GM19324 (cell line): ENCODE results near the gene VDAC1.
"Not testable (repeated sequence)": the region's sequence is repeated elsewhere in the genome, so short reads cannot be mapped to it uniquely, and the experiment has no call there.

Source experiments
- ATAC-seq: cut with Tn5 transposase; IDR thresholded peaks from one replicate; pipeline ENCODE4 v1.9.1; 2021; ENCODE audit warnings: mild to moderate bottlenecking, moderate library complexity; ENCODE audit not compliant: unreplicated experiment, low FRiP score

The VDAC1 gene

DNA sequence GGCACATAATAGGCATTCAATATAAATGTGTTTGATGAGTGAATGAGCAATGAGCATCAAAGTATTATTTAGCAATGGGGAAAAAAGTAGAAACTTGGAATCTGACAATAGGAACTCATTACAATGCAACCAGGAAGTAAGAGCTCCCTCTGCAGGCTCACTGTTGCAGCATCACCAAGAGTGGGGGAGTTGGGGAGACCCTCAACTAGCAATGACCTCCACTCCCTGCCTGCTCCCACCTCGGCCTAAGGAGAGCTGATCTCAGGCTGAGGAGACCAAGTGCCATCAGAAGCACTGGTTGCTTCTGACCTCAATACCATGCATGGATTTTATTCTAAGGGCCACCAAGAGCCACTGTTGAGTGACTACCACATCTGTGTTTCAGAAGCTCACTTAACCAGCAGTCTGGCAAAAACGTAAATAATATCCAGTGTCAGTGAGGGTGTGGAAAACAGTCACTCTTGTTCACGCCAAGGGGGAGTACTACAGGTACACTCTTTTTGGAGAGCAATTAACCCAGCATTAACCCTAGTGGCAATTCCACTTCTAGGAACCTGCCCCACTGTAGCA, 8.0 kb downstream of the VDAC1 start:
- ATAC-seq: no peak

DNA sequence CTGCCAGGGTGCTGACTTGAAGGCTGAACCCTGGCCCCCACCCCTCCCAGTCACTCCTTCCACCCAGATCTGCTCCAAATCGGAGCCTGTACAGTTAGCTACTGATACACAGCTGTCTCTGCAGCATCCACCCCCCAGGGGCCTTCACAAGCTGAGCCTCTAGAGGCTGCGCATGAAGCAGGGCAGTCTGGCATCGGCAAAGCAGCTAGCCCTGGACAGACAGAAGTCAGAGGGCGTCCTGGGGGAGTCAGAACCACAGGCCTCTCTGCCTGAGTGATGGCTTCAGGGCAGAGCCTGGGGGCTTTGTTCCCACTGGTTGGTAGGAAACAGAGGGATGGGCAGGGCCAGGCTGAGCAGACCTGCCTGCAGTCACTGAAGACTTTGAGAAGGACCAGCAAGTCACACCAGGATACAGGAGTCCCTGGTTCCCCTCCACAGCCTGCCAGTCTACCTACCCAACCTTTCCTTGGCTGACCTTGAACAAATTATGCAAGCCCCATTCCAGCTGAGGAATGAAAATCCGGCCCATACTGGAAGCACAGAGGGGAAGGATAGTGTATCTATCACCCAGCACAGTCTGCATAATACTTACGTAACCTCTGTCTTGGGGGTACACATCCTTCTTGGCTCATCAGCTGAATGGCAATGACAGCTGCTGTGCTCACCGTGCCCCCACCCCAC, 8.8 kb downstream of the VDAC1 start:
- no peak for ATAC-seq

DNA sequence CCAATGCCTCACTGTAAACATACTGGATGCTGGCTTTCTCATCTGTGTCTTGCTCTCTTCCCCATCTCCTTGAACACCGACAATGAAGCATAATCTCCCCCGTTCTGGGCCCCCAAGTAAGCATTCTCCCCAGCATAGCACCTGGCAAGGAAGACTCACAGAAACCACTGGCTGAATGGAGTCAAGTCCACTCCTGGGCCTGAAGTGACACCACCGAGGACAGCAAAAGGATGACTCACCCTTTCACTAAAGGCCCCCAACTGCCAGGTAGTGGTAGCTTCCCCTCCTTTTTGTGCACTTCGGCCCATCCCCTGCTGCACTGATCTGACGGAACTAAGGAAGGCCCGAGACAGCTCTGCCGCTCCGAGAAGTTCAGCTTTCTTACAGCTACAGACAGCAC, 9.4 kb downstream of the VDAC1 start:
- no peak for ATAC-seq

DNA sequence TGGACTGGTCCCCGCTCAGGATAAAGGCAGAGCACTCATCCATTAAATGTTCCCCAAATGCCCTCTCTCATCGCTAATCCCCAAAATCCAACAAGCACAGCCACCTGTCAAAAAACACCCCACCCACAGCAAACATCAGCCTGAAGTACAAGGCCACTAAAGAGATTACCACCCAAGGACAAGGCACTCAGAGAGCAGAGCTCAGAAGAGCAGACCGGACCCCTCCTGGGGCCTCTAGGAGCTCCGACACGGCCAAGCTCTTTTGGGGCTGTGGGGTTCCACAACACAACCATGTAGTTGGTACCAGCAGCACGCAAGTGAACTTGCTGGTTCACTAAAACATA, 9.8 kb downstream of the VDAC1 start:
- no peak for ATAC-seq

DNA sequence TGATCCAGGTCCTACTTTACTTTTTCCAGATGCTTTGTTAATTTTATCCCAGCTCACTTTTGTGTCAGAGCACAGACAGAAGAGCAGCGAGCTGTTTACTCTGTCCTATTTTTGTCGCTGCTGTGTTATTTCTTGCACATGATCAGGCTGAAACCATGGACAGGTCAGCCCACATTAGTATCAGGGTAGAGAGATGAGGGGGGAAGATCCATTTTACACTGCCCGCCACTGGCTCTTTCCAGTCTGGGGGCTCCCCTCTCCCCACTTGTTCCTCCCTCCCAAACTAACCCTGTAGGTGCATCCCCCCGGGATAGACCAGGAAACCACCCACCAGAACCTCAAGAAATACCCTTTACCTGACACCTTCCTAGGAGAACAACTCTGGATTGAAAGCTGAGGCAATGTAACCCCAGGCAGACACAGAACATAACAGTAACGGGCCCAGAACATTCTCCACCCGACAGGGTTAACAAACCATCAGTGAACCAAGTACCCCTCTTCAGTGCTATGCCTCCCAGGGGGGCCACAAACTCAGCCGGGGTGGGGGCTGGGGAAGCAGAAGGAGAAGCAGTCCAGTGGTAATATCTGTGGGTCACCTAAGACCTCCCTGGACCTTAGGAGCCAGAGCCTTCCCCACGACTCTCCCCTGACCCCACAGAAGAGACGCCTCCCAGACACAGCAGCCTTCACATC, 10.3 kb downstream of the VDAC1 start:
- ATAC-seq: no peak

DNA sequence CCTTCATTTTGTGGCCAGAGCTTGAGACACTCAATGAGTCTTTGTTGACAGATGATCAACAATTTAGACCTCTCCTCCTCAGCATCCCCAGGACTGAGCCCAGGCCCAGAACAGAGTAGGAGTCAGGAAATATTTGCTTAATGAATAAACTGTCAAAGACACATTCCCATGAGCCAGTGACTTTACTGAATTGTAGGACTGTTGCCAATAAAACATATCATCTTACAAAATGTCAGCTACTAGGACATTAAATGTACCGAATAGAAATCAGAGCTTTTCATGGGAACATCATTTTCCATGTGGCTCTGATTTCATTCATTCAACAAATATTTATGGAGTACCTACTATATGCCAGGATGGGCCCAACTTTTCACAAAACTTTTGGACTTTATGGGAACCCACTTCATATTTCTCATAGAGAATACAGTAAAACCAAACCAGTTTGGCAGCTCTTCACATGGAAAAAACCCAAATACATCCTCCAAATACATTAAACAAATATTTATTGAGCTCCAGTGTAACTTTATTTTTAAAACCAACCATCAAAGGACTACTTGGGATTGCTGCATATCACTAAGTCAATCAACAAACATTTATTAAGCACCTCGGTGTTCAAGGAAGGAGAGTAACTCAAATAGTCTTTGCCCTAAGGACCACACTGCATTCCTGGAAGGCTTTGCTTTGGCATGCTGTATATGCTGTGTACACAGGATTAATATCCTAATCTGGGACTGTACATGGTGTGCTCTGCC, 11.4 kb downstream of the VDAC1 start:
- no peak for ATAC-seq

DNA sequence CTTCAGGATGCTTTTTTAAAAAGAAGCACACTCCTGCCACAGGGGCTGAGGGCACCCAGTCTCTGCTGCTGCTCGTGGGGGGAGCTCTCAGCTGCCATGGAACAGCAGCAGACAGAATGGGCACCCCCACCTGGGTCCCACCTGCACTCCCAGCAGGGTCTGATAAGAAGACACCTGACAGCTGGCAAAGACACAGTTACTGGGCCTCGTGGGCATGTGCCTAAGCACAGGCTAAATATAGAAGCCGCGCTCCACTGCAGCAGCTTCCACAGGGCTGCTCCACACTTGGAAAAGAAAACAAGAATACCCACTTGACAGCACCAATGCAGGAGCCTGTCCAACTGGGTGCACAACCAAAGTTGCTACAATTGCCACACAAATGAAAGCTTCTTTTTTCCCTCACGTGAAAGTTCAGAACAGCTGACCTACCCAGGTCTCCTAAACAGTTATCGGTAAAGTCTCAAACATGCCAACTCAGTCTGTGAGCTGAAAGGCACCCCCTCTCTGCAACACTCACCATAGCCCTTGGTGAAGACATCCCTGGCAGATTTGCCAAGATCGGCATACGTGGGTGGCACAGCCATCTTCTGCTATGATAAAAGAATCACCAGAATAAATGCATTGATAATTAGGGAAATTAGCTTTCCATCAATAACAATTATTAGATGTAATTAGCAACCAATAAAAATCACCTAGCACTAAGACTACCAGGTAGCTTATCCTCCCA, 12.2 kb downstream of the VDAC1 start:
- ATAC-seq: no peak

DNA sequence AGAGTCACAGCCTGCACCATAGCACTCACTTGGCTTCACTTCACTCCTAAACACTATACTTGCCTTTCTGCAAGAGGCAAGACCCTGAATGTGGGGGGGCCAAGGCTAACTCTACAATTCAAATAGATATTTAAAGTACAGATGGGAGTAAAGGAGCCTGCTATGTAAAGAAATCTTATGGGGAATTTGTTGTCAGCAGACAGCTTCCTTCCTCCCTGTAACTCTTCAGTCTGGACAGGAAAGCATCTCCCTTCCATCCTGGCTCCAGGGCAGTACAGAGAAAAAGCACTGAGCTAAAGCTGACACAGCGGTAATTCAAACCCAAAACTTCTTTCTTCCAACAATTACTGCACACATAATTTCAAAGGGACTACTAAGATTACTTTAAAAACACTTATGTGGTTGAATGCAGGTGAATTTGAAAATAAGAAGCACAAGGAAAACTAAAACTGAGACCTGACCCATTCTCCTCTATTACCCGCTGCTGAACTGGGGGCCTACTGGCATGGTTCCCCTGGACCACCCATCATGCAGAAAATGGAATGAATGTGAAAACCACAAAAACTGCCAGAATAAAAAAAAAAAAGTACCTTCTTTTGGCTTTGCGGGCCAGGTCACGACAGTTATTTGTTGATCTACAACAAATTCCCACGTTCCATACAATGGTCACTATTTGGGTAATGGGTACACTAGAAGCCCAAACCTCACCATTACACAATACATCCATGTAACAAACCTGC, 13.4 kb downstream of the VDAC1 start:
- ATAC-seq: no peak

DNA sequence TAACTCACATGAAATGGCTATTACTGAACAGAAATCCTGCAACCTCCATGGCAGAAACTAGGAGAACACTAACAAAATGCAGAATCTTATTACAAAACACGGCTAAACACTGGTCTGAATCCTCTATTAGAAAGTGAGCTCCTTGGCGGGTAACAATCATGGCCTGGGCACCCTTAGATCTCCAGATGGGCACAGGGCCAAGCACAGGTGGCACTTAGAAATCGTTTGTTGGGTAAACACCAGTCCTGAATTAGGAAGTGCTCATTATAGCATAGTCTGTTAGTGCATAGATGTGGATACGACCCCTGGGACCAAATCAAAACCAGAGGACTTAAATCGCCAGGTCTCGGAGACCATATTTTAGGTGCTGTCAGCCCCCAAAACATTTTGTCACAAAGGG, 14.4 kb downstream of the VDAC1 start:
- no peak for ATAC-seq

DNA sequence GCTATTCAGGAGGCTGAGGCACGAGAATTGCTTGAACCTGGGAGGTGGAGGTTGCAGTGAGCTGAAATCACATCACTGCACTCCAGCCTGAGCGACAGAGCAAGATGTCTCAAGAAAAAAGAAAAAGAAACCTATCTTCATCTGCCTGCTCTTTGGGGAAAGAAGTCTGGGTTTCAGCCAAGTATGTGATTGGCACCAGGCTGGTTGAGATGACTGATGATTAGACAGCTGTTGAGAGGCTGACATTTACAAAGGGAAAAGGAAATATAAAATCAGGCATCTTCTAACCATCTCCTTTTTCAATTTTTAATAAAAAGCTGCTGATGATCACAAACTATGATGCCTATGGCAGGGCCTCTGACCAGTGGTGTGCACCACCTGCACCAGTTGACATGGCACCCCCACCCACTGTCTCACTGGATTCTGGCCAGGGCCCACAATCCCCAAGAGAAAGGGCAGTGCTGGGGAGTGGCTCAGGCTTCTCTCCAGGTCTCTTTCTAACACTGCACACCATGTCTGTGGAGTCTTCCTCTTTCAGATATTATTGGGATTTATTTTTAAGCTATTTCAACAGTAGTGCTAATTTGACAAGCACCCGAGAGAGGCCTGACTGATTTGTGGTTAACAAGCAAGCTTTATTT, 19.1 kb downstream of the VDAC1 start:
- no peak for ATAC-seq

DNA sequence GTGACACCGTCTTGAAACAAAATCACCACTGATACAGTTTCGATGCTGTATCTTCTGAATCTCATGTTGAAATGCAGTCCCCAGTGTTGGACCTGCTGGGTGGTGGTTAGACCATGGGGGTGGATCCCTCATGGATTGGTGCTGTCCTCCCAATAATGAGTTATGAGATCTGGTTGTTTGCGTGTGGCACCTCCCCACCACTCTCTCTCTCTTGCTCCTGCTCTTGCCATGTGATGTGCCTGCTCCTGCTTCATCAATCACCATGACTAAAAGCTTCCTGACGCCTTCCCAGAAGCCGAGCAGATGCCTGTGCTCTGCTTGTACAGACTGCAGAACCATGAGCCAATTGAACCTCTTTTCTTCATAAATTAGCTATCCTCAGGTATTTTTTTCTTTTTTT, 21.1 kb downstream of the VDAC1 start:
- ATAC-seq: no peak

DNA sequence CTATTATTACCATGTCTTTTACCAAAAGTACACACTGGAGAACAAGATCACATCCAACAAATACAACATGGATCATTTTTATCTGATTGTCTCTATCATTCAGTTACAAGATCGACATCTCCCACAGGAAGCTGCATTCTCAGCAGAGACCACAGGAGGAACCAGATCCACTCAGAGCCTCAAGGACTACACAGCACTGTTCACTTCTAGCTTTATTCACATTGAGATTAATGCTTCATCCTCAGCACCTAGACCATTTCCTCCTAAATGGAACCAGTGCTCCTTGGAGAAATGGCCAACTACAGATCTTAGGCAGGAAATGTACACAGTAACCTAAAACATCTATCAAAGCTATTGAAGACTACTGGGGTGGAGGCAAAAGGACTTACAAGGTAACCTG, 23.1 kb downstream of the VDAC1 start:
- no peak for ATAC-seq

DNA sequence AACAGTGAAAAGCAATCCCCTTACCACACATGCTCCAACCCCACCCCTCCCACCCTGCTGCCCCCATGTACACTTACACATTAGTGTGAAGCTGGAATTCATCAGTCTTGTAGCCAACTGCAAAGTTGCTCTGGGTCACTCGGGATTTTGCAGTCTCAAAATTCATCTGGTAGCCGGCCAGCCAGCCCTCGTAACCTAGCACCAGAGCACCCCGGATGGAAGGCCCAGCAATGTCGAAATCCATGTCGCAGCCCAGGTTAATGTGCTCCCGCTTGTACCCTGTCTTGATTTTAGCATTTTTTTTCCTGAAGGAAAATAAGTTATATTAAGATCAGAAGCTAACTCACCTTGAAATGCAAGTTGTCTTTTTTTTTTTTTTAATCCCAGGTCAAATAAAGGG, 24.1 kb downstream of the VDAC1 start:
- ATAC-seq: no peak

DNA sequence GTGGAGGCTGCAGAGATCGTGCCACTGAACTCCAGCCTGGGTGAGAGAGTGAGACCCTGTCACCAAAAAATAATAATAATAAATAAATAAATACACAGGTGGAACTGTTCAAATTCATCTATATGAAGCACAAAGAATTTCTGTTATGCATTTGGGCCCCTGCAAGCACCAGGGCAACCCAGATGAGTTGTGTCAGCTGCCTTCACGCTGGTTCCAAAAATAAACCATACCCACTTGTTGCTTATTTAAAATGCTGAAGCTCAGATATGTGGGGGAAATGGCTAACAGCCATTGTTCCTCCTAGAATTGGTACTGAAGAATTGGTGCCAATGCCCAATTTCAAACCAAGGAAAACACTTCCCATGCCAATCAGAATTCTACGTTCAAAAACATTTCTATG, 25.8 kb downstream of the VDAC1 start:
- ATAC-seq: no peak

DNA sequence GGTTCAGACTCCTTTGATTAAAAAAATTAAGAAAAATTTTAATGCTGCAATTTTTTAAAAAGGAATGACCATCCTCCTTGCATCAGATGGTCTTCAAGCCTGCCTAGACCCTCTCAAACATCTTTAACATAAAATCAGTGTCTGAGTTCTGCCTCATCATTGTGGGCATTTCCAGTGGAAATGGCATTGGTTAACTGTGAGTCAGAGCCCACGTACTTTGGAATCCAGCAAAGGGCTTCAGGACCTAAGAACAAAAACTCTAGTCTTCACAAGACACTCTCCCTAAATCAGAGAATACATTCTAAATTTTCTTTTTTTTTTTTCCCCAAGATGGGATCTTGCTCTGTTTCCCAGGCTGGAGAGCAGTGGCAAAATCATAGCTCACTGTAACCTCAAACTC, 26.9 kb downstream of the VDAC1 start:
- no peak for ATAC-seq

DNA sequence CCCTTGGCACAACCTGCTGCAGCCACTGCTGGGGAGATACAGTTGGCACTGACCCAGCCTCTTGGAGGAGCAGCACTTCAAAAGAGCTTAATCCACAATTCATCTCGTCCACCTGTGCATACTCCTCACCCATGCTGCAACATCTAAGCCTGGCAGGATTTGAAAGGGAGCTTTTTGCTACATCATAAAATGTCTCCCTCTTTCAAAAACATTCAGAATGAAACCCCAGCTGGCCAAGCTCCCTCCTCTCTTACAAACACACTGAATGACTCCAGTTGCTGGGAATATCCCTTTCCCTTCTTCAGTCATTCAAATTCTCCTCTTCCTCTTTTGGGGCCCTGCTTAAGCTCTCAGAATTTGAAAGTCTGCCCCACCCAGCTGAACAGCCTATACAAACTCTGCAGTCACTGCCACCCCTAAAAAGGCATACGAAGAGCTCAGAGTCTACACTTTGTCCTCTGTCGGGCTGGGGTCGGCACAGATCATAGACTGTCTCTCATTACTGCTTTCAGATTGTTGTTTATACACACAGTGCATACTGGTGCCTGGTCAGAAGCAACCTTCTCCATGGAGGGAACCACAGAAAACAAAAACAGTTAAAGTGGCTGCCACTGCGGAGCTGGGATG, 27.5 kb downstream of the VDAC1 start:
- ATAC-seq: no peak

DNA sequence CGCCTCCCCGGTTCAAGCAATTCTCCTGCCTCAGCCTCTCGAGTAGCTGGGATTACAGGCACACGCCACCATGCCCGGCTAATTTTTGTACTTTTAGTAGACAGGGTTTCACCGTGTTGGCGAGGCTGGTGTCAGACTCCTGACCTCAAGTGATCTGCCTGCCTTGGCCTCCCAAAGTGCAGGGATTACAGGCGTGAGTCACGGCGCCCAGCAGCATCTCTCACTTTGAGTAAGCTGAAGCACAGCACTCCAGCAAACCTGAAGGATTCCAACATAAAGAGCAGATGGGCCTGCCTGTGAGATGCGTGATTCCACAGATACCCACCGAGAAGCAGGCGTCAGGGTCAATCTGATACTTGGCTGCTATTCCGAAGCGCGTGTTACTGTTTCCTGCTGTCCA, 29.2 kb downstream of the VDAC1 start:
- not testable (repeated sequence) for ATAC-seq

DNA sequence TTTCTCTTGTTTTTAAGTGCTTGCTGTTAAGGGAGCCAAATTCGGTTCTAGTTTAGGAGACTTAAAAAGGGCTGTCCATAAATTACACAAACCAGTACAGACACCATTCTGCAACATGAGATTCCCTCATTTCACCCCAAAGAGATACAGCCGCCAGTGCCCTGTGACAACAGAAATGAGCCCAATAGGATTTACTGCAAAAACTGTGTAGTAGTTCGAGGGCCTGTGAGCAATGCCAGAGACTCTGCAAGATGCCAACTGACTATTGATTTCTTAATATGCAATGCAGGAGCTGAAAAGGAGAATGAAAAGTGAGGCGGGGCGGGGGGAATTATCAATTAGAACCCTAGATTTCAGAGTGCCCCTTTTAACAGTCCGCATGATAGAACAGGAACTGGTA, 30.6 kb downstream of the VDAC1 start:
- no peak for ATAC-seq

DNA sequence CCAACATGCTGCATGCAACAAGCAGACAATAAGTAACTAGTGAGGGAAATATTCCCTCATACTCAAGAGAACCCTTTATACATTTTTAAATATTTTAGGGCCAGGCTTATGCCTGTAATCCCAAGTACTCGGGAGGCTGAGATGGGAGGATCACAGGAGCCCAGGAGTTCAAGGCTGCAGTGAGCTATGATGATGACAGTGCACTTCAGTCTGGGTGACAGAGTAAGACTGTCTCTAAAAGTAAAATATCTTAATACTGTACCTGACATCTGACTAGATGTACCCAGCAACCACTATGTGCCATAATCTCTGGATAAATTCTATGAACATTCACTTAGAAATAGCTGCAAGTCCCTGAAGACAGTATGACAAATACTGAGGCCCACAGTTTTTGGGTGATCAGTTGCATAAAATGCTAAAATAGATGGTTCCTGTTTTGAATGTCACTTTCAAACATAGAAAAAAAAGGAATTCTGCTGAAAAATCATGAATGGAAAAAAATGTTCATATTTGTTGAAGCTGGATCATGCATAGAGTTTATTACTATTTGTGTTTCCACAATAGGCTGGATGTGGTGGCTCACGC, 34.4 kb downstream of the VDAC1 start:
- ATAC-seq: no peak
